DMS53 treated with DMSO at 0.1 percent for 48 hours (cell line): ENCODE results near the gene GNG2.

Experiments used
- DNase-seq: peaks from one replicate; lab custom pipeline; 2025; ENCODE audit not compliant: unreplicated experiment; lab: John Stamatoyannopoulos, UW

GNG2 gene

DNA sequence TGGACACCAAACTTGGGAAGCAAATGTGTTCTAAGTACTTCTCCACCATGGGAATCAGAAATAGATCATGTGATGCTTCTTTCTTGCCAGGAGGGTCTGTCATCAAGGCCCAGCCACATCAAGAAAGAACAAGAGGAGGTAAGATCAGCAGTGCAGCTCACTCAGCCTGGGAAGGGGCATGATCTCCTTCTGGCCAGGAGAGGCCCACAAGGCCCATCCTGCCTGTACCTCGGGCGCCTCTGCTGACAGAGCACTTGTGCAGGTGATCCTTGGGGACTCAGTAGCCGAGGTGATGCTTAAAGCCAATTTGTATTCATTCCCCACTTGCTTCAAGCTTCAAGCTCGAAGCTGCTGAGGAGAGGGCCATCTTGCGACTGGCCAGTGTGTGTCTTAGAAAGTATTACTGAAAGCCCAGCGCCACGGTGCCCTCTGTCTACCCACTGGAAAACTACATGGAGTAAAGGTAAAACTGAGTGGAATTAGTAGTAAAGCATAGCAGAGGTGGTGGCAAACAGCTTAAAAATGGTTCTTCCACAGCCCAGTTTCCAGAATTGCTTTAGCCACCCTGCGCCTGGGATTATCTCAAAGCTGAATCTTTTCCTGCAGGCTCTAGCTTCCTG, 155.1 kb downstream of the GNG2 start:
- DNase-seq = peak; percentile 18

- no peak for DNase-seq
Measured at GRCh38 chr14:52018252-52018651, 157.8 kb downstream of the GNG2 start.

- DNase-seq = no peak
Measured at GRCh38 chr14:52018970-52019369, 158.6 kb downstream of the GNG2 start.
